ENCODE measurements around the gene MTG2.

MTG2 gene

GRCh38 chr20:62215991-62216635 is 33.3 kb downstream of the MTG2 start:
- H2AFZ ChIP-seq (ENCODE audit: low read depth, low read length): no peak overlapping the region
- DNase-seq: no peak
- WGBS: 74% methylated on average over 39 of the region's 40 CpGs

GRCh38 chr20:62216636-62217566 is 34.1 kb downstream of the MTG2 start:
- no peak overlapping the region for H2AFZ ChIP-seq (ENCODE audit: low read depth, low read length)
- H3K23ac ChIP-seq (ENCODE audit: low read length in 2 of 2): no peak overlapping the region
- H3K18ac ChIP-seq (ENCODE audit: low read depth in 1 of 2, low read length in 2 of 2): no peak overlapping the region
- no peak overlapping the region for H3K4me3 ChIP-seq (ENCODE audit: insufficient read depth in 1 of 2, low read depth in 1 of 2, low read length in 2 of 2)
- no peak overlapping the region for H3K14ac ChIP-seq (ENCODE audit: low read length in 2 of 2)
- H3K9ac ChIP-seq (ENCODE audit: low read length): no peak overlapping the region
- H3K4me2 ChIP-seq (ENCODE audit: low read length, poor library complexity, severe bottlenecking): no peak overlapping the region
- H4K8ac ChIP-seq (ENCODE audit: low read length): no peak overlapping the region
- H2BK12ac ChIP-seq (ENCODE audit: low read length in 2 of 2): no peak overlapping the region
- WGBS: 85% methylated on average over 26 of the region's 26 CpGs
- H3K9me3 ChIP-seq (ENCODE audit: control insufficient read depth, low read length): no peaks in the 10 kb centered on the region
- H2BK120ac ChIP-seq (ENCODE audit: low read depth, low read length): no peak overlapping the region
- H2AK5ac ChIP-seq (ENCODE audit: low read length, severe bottlenecking): no peak overlapping the region
- no peaks in the 10 kb centered on the region for H3K36me3 ChIP-seq (ENCODE audit: control insufficient read depth in 1 of 2, insufficient read depth in 2 of 2, low read depth in 1 of 2, low read length in 2 of 2)
- H3K4ac ChIP-seq (ENCODE audit: low read depth in 1 of 2, low read length in 2 of 2): no peak overlapping the region
- no peaks in the 10 kb centered on the region for H3K79me1 ChIP-seq (replicated peaks; ENCODE audit: low read length, poor library complexity, severe bottlenecking)
- H2BK5ac ChIP-seq (ENCODE audit: low read depth, low read length, poor library complexity, severe bottlenecking): no peak overlapping the region
- no peak overlapping the region for H3K27ac ChIP-seq (ENCODE audit: low read length, poor library complexity, severe bottlenecking)
- no peak overlapping the region for H2BK15ac ChIP-seq (ENCODE audit: low read depth, poor library complexity, severe bottlenecking)
- peaks cover 70 to 80% of the 10 kb centered on the region in 2 experiments for H3K27me3 ChIP-seq (ENCODE audit: control insufficient read depth in 1 of 2, insufficient read depth in 1 of 2, low read length in 2 of 2)
- peaks cover 28% of the 10 kb centered on the region for H3K4me1 ChIP-seq (ENCODE audit: control insufficient read depth, insufficient read depth, low read depth, low read length)
- DNase-seq: no peak
- H4K91ac ChIP-seq (ENCODE audit: low read length): no peak overlapping the region

More at GRCh38 chr20:62215991-62216635, 33.3 kb downstream of the MTG2 start:
- H3K4ac ChIP-seq (ENCODE audit: low read depth in 1 of 2, low read length in 2 of 2): no peak overlapping the region
- H2BK120ac ChIP-seq (ENCODE audit: low read depth, low read length): no peak overlapping the region
- H3K14ac ChIP-seq (ENCODE audit: low read length in 2 of 2): no peak overlapping the region
- H3K4me1 ChIP-seq (ENCODE audit: control insufficient read depth, insufficient read depth, low read depth, low read length): peaks cover 26% of the 10 kb centered on the region
- no peak overlapping the region for H4K91ac ChIP-seq (ENCODE audit: low read length)
- no peak overlapping the region for H2AK5ac ChIP-seq (ENCODE audit: low read length, severe bottlenecking)
- H2BK5ac ChIP-seq (ENCODE audit: low read depth, low read length, poor library complexity, severe bottlenecking): no peak overlapping the region
- no peak overlapping the region for H2BK15ac ChIP-seq (ENCODE audit: low read depth, poor library complexity, severe bottlenecking)
- no peak overlapping the region for H3K9ac ChIP-seq (ENCODE audit: low read length)
- no peak overlapping the region for H2BK12ac ChIP-seq (ENCODE audit: low read length in 2 of 2)
- no peaks in the 10 kb centered on the region for H3K79me1 ChIP-seq (replicated peaks; ENCODE audit: low read length, poor library complexity, severe bottlenecking)
- H3K23ac ChIP-seq (ENCODE audit: low read length in 2 of 2): no peak overlapping the region
- no peak overlapping the region for H3K27ac ChIP-seq (ENCODE audit: low read length, poor library complexity, severe bottlenecking)
- no peak overlapping the region for H3K4me3 ChIP-seq (ENCODE audit: insufficient read depth in 1 of 2, low read depth in 1 of 2, low read length in 2 of 2)
- H4K8ac ChIP-seq (ENCODE audit: low read length): no peak overlapping the region
- no peaks in the 10 kb centered on the region for H3K9me3 ChIP-seq (ENCODE audit: control insufficient read depth, low read length)
- H3K18ac ChIP-seq (ENCODE audit: low read depth in 1 of 2, low read length in 2 of 2): no peak overlapping the region
- peaks cover 68 to 80% of the 10 kb centered on the region in 2 experiments for H3K27me3 ChIP-seq (ENCODE audit: control insufficient read depth in 1 of 2, insufficient read depth in 1 of 2, low read length in 2 of 2)
- H3K4me2 ChIP-seq (ENCODE audit: low read length, poor library complexity, severe bottlenecking): no peak overlapping the region
- H3K36me3 ChIP-seq (ENCODE audit: control insufficient read depth in 1 of 2, insufficient read depth in 2 of 2, low read depth in 1 of 2, low read length in 2 of 2): no peaks in the 10 kb centered on the region

GRCh38 chr20:62217913-62218773 is 35.3 kb downstream of the MTG2 start:
- H3K36me3 ChIP-seq (ENCODE audit: control insufficient read depth in 1 of 2, insufficient read depth in 2 of 2, low read depth in 1 of 2, low read length in 2 of 2): no peaks in the 10 kb centered on the region
- no peak overlapping the region for H2BK12ac ChIP-seq (ENCODE audit: low read length in 2 of 2)
- no peak overlapping the region for H3K4me2 ChIP-seq (ENCODE audit: low read length, poor library complexity, severe bottlenecking)
- H3K14ac ChIP-seq (ENCODE audit: low read length in 2 of 2): no peak overlapping the region
- no peak overlapping the region for H2BK5ac ChIP-seq (ENCODE audit: low read depth, low read length, poor library complexity, severe bottlenecking)
- no peak overlapping the region for H2BK15ac ChIP-seq (ENCODE audit: low read depth, poor library complexity, severe bottlenecking)
- H3K18ac ChIP-seq (ENCODE audit: low read depth in 1 of 2, low read length in 2 of 2): no peak overlapping the region
- H3K27ac ChIP-seq (ENCODE audit: low read length, poor library complexity, severe bottlenecking): no peak overlapping the region
- no peak overlapping the region for H3K23ac ChIP-seq (ENCODE audit: low read length in 2 of 2)
- no peak overlapping the region for H3K4ac ChIP-seq (ENCODE audit: low read depth in 1 of 2, low read length in 2 of 2)
- peaks cover 28% of the 10 kb centered on the region for H3K4me1 ChIP-seq (ENCODE audit: control insufficient read depth, insufficient read depth, low read depth, low read length)
- no peak overlapping the region for H2AFZ ChIP-seq (ENCODE audit: low read depth, low read length)
- no peak overlapping the region for H2AK5ac ChIP-seq (ENCODE audit: low read length, severe bottlenecking)
- H3K9me3 ChIP-seq (ENCODE audit: control insufficient read depth, low read length): no peaks in the 10 kb centered on the region
- no peaks in the 10 kb centered on the region for H3K79me1 ChIP-seq (replicated peaks; ENCODE audit: low read length, poor library complexity, severe bottlenecking)
- no peak overlapping the region for H2BK120ac ChIP-seq (ENCODE audit: low read depth, low read length)
- 69% methylated on average over 38 of the region's 38 CpGs for WGBS
- peaks cover 82 to 85% of the 10 kb centered on the region in 2 experiments for H3K27me3 ChIP-seq (ENCODE audit: control insufficient read depth in 1 of 2, insufficient read depth in 1 of 2, low read length in 2 of 2)
- no peak for DNase-seq
- H3K9ac ChIP-seq (ENCODE audit: low read length): no peak overlapping the region
- no peak overlapping the region for H4K91ac ChIP-seq (ENCODE audit: low read length)
- no peak overlapping the region for H4K8ac ChIP-seq (ENCODE audit: low read length)
- H3K4me3 ChIP-seq (ENCODE audit: insufficient read depth in 1 of 2, low read depth in 1 of 2, low read length in 2 of 2): no peak overlapping the region
